Right renal pelvis (tissue), 4 donors: ENCODE data around the gene SYT15. TPM values are rescaled to one million over a fixed set of nuclear protein-coding genes. Genes with fewer than 3 reads are reported as not detected.
"Not testable (repeated sequence)": the region's sequence is repeated elsewhere in the genome, so short reads cannot be mapped to it uniquely, and the experiment has no call there.

ENCODE experiments used
- DNase-seq, 4 donors: peaks; one replicate each; pipeline ENCODE4 v3.0.0-alpha.2; 2013; ENCODE audit warnings: low read depth in 4 of 4, low spot score in 3 of 4, missing footprints in 1 of 4
- polyA plus RNA-seq, 4 donors: library from polyadenylated mRNA; unstranded; fragments of 120-200 nt; gene quantifications; one replicate each; pipeline ENCODE4 v1.2.1, GENCODE V29; 2013; ENCODE audit not compliant: insufficient read length in 4 of 4

SYT15 gene
- polyA plus RNA-seq, 4 donors: 6.7 to 10.3 (median 8.3) TPM

- not testable (repeated sequence) for DNase-seq
Measured at GRCh38 chr10:46584196-46584595, 5.3 kb downstream of the SYT15 start.

GRCh38 chr10:46585246-46585645 lies 6.3 kb downstream of the SYT15 start:
- not testable (repeated sequence) for DNase-seq

GRCh38 chr10:46587546-46587945 lies 8.6 kb downstream of the SYT15 start:
- not testable (repeated sequence) for DNase-seq

GRCh38 chr10:46588221-46588620 lies 9.3 kb downstream of the SYT15 start:
- not testable (repeated sequence) for DNase-seq

GRCh38 chr10:46589589-46589988 lies 10.7 kb downstream of the SYT15 start:
- DNase-seq: not testable (repeated sequence)

GRCh38 chr10:46591053-46591452 lies 12.1 kb downstream of the SYT15 start:
- not testable (repeated sequence) for DNase-seq

GRCh38 chr10:46593307-46593706 lies 14.4 kb downstream of the SYT15 start:
- not testable (repeated sequence) for DNase-seq

GRCh38 chr10:46594453-46595063 lies 15.6 kb downstream of the SYT15 start:
- not testable (repeated sequence) for DNase-seq

- DNase-seq: not testable (repeated sequence)
Measured at GRCh38 chr10:46596570-46596969, 17.6 kb downstream of the SYT15 start.

GRCh38 chr10:46597616-46598246 lies 18.8 kb downstream of the SYT15 start:
- DNase-seq: not testable (repeated sequence)

- not testable (repeated sequence) for DNase-seq
Measured at GRCh38 chr10:46600516-46600915, 21.6 kb downstream of the SYT15 start.

GRCh38 chr10:46615540-46615939 lies 36.6 kb downstream of the SYT15 start:
- not testable (repeated sequence) for DNase-seq

GRCh38 chr10:46616227-46616626 lies 37.3 kb downstream of the SYT15 start:
- DNase-seq: not testable (repeated sequence)

- not testable (repeated sequence) for DNase-seq
Measured at GRCh38 chr10:46617134-46617533, 38.2 kb downstream of the SYT15 start.

GRCh38 chr10:46617913-46618312 lies 39.0 kb downstream of the SYT15 start:
- DNase-seq: not testable (repeated sequence)

- not testable (repeated sequence) for DNase-seq
Measured at GRCh38 chr10:46623899-46624654, 45.1 kb downstream of the SYT15 start.

GRCh38 chr10:46629805-46630204 lies 50.9 kb downstream of the SYT15 start:
- DNase-seq: not testable (repeated sequence)

GRCh38 chr10:46630816-46631215 lies 51.9 kb downstream of the SYT15 start:
- not testable (repeated sequence) for DNase-seq

- DNase-seq: not testable (repeated sequence)
Measured at GRCh38 chr10:46631683-46632082, 52.8 kb downstream of the SYT15 start.

GRCh38 chr10:46634698-46635097 lies 55.8 kb downstream of the SYT15 start:
- not testable (repeated sequence) for DNase-seq

GRCh38 chr10:46635364-46635959 lies 56.5 kb downstream of the SYT15 start:
- not testable (repeated sequence) for DNase-seq
